Bronchial epithelial cell (primary cell): Measurements from ENCODE around the gene TRIP11. TPM values are rescaled to one million over a fixed set of nuclear protein-coding genes. Genes with fewer than 3 reads are reported as not detected.
A peak's percentile ranks its signal among the peaks of the same experiment; 100 is the strongest.

Source experiments
- DNase-seq: peaks from one replicate; pipeline ENCODE4 v3.0.0-alpha.2; 2010; ENCODE audit warnings: low read depth
- FAIRE-seq: peaks from 2 replicates; lab custom pipeline; 2011; peaks lifted over from hg19 to GRCh38; lab: Jason Lieb, UNC
- H3K27me3 ChIP-seq: 2 replicates; pipeline ENCODE4 v1.5.1; 2011; ENCODE audit warnings: low read length; ENCODE audit not compliant: control insufficient read depth, insufficient read depth
- H3K36me3 ChIP-seq: 2 replicates; pipeline ENCODE4 v1.5.1; 2011; ENCODE audit warnings: low read length; ENCODE audit not compliant: control insufficient read depth, insufficient read depth
- H3K4me3 ChIP-seq: 2 replicates; pipeline ENCODE4 v1.5.1; 2011; ENCODE audit warnings: mild to moderate bottlenecking, low read depth, low read length, control low read depth
- CTCF ChIP-seq: IDR thresholded peaks from 2 replicates; pipeline ENCODE4 v1.5.1; 2011; ENCODE audit warnings: mild to moderate bottlenecking, moderate library complexity, low read length, control low read depth, inconsistent platforms; ENCODE audit not compliant: insufficient read depth, severe bottlenecking
- total RNA-seq: library from RNA; depleted of rRNA; stranded (reverse); fragments of >200 nt; gene quantifications from 2 replicates; pipeline ENCODE4 v1.2.1, GENCODE V29; 2014

Gene TRIP11
- total RNA-seq, 1 donor from 2014 or later = 13.2 TPM

GRCh38 chr14:91957876-91958313, 82.0 kb downstream of the TRIP11 start:
- H3K36me3 ChIP-seq = no peaks in the 10 kb centered on the region
- TF ChIP-seq CTCF = no peak
- FAIRE-seq (peak; percentile 36), DNase-seq (no peak)
- no peak overlapping the region for H3K4me3 ChIP-seq
- H3K27me3 ChIP-seq = no peaks in the 10 kb centered on the region

GRCh38 chr14:91956616-91957015, 83.2 kb downstream of the TRIP11 start:
- peak; percentile 23 for FAIRE-seq
- Histone ChIP-seq H3K4me3 (no peak overlapping the region), H3K36me3 (no peaks in the 10 kb centered on the region), H3K27me3 (no peaks in the 10 kb centered on the region)
- no peak for TF ChIP-seq CTCF
- no peak for DNase-seq

- Histone ChIP-seq H3K4me3 (no peak overlapping the region), H3K27me3 (no peaks in the 10 kb centered on the region), H3K36me3 (no peaks in the 10 kb centered on the region)
- DNase-seq (no peak), FAIRE-seq (no peak)
- no peak for TF ChIP-seq CTCF
Observed at GRCh38 chr14:91955168-91955567, 84.7 kb downstream of the TRIP11 start.

GRCh38 chr14:91953170-91953985, 86.5 kb downstream of the TRIP11 start:
- TF ChIP-seq CTCF = no peak
- Histone ChIP-seq H3K36me3 (no peaks in the 10 kb centered on the region), H3K4me3 (no peak overlapping the region), H3K27me3 (peaks cover 2% of the 10 kb centered on the region)
- FAIRE-seq (peak; percentile 36), DNase-seq (no peak)

- DNase-seq = peak; percentile 31
- Histone ChIP-seq H3K4me3 (peak within 1 kb of the TSS; percentile 40), H3K27me3 (peaks cover 3% of the 10 kb centered on the region), H3K36me3 (no peaks in the 10 kb centered on the region)
- no peak for TF ChIP-seq CTCF
- FAIRE-seq = no peak
Observed at GRCh38 chr14:91947475-91948184, 92.2 kb downstream of the TRIP11 start, which contains the start of gene FBLN5. Gene FBLN5, minus strand, starts transcription at chr14:91947694. Its CDS starts 465 bp downstream, at chr14:91947229.
